SK-N-SH (cell line): Measurements from ENCODE around the gene PPIB. TPM values are rescaled to one million over a fixed set of nuclear protein-coding genes. Genes with fewer than 3 reads are reported as not detected.

Source experiments
- CTCF ChIA-PET: fragments of 300-600, 350-600 bp; formaldehyde crosslinking; extraction: SDS; loops from one replicate; lab custom pipeline; 2021; lab: Yijun Ruan, JAX
- POLR2A ChIA-PET: fragments of 350-600 bp; sonication (Branson Sonifier 250); formaldehyde crosslinking; extraction: SDS; loops from one replicate; lab custom pipeline; 2020; ENCODE audit warnings: antibody characterized with exemption, inconsistent platforms; lab: Yijun Ruan, JAX
- DNase-seq: peaks from one replicate; pipeline ENCODE4 v3.0.0; 2012
- H2AFZ ChIP-seq: fragments of 200-600 bp; sonication (generic); 2 replicates; pipeline ENCODE4 v1.8.1; 2016; ENCODE audit warnings: antibody characterized with exemption, mild to moderate bottlenecking, low read depth
- H3F3A ChIP-seq: fragments of 200-600 bp; sonication (generic); replicated peaks from 2 replicates; pipeline ENCODE3; 2016; ENCODE audit warnings: antibody characterized with exemption, mild to moderate bottlenecking; ENCODE audit not compliant: insufficient read depth
- H3K27ac ChIP-seq, 2 experiments: fragments of 200-500 bp in 1 of 2; fragments of 200-600 bp in 1 of 2; sonication (Bioruptor generic) in 1 of 2; sonication (generic), shearing (Covaris generic) in 1 of 2; 2 replicates each; pipeline versions ENCODE4 v1.5.1 to v1.6.1; 2014 to 2016; ENCODE audit warnings: low read depth in 2 of 2, inconsistent platforms in 1 of 2, low read length in 1 of 2, mild to moderate bottlenecking in 1 of 2, mixed read lengths in 1 of 2
- H3K27me3 ChIP-seq: fragments of 200-600 bp; sonication (generic), shearing (Covaris generic); 2 replicates; pipeline ENCODE4 v1.6.1; 2016; ENCODE audit warnings: mixed run types; ENCODE audit not compliant: insufficient read depth
- H3K36me3 ChIP-seq, 2 experiments: fragments of 200-500 bp in 1 of 2; fragments of 200-600 bp in 1 of 2; sonication (Bioruptor generic) in 1 of 2; sonication (generic) in 1 of 2; replicated peaks in 1 of 2; 2 replicates each; pipeline versions ENCODE3 to v1.5.1; 2014 to 2016; ENCODE audit warnings: low read length in 1 of 2, mild to moderate bottlenecking in 1 of 2; ENCODE audit not compliant: insufficient read depth in 2 of 2, control insufficient read depth in 1 of 2
- H3K4me1 ChIP-seq, 2 experiments: fragments of 200-500 bp in 1 of 2; fragments of 200-600 bp in 1 of 2; sonication (Bioruptor generic) in 1 of 2; sonication (generic), shearing (Covaris generic) in 1 of 2; 2 replicates each; pipeline versions ENCODE4 v1.5.1 to v1.6.1; 2014 to 2016; ENCODE audit warnings: low read depth in 1 of 2, low read length in 1 of 2, mixed run types in 1 of 2; ENCODE audit not compliant: insufficient read depth in 2 of 2, control insufficient read depth in 1 of 2
- H3K4me2 ChIP-seq: fragments of 200-600 bp; sonication (generic), shearing (Covaris generic); 2 replicates; pipeline ENCODE4 v1.6.1; 2017; ENCODE audit warnings: mixed run types
- H3K4me3 ChIP-seq, 2 experiments: fragments of 200-500 bp in 1 of 2; fragments of 200-600 bp in 1 of 2; sonication (Bioruptor generic) in 1 of 2; sonication (generic), shearing (Covaris generic) in 1 of 2; 2 replicates each; pipeline versions ENCODE4 v1.5.1 to v1.8.1; 2014 to 2016; ENCODE audit warnings: low read depth in 2 of 2, inconsistent platforms in 1 of 2, low read length in 1 of 2, mild to moderate bottlenecking in 1 of 2, mixed read lengths in 1 of 2, moderate library complexity in 1 of 2
- H3K79me2 ChIP-seq: fragments of 200-600 bp; sonication (generic); 2 replicates; pipeline ENCODE4 v1.8.1; 2017; ENCODE audit warnings: mild to moderate bottlenecking; ENCODE audit not compliant: insufficient read depth
- H3K9ac ChIP-seq: fragments of 200-600 bp; sonication (generic); 2 replicates; pipeline ENCODE4 v1.6.1; 2017; ENCODE audit warnings: mixed run types
- H3K9me2 ChIP-seq: fragments of 200-600 bp; sonication (generic); 2 replicates; pipeline ENCODE4 v1.6.1; 2017; ENCODE audit warnings: mixed run types
- H3K9me3 ChIP-seq: fragments of 200-600 bp; sonication (generic); 2 replicates; pipeline ENCODE4 v1.6.1; 2017; ENCODE audit warnings: mixed run types, mild to moderate bottlenecking, moderate library complexity
- H4K20me1 ChIP-seq: fragments of 200-600 bp; sonication (generic); 2 replicates; pipeline ENCODE4 v1.6.1; 2017; ENCODE audit warnings: mild to moderate bottlenecking, mixed run types; ENCODE audit not compliant: insufficient read depth
- EZH2phosphoT487 ChIP-seq: fragments of 200-600 bp; sonication (generic); IDR thresholded peaks from 2 replicates; pipeline ENCODE4 v1.6.1; 2017; ENCODE audit warnings: low read depth, mixed run types, mild to moderate bottlenecking, antibody characterized with exemption, moderate library complexity, borderline replicate concordance
- FOXM1 ChIP-seq: IDR thresholded peaks from 2 replicates; pipeline ENCODE4 v1.4.0; 2012; ENCODE audit warnings: low read depth, mild to moderate bottlenecking
- JUND ChIP-seq: IDR thresholded peaks from 2 replicates; pipeline ENCODE4 v1.4.0; 2012
- PBX3 ChIP-seq: IDR thresholded peaks from 2 replicates; pipeline ENCODE4; 2012
- POLR2AphosphoS5 ChIP-seq: IDR thresholded peaks from 2 replicates; pipeline ENCODE4 v1.6.1; 2012; ENCODE audit warnings: low read depth, low read length
- RXRA ChIP-seq: IDR thresholded peaks from 2 replicates; pipeline ENCODE4 v1.4.0; 2012; ENCODE audit warnings: low read depth, mild to moderate bottlenecking, borderline replicate concordance
- SMC3 ChIP-seq: IDR thresholded peaks from 2 replicates; pipeline ENCODE4 v1.6.1; 2012; ENCODE audit warnings: low read depth, low read length, improper control_type of control experiment
- TAF1 ChIP-seq: IDR thresholded peaks from 2 replicates; pipeline ENCODE4 v1.6.1; 2012; ENCODE audit warnings: low read depth, mild to moderate bottlenecking, low read length, moderate library complexity, borderline replicate concordance
- TEAD4 ChIP-seq: IDR thresholded peaks from 2 replicates; pipeline ENCODE4 v1.4.0; 2012; ENCODE audit warnings: mild to moderate bottlenecking, borderline replicate concordance; ENCODE audit not compliant: insufficient read depth
- ZBTB33 ChIP-seq: IDR thresholded peaks from 2 replicates; pipeline ENCODE4 v1.4.0; 2012; ENCODE audit warnings: low read depth, borderline replicate concordance
- WGBS: methylation state at CpG from one replicate; pipeline ENCODE4 v1.1.6; 2017; ENCODE audit warnings: low lambda C conversion rate; 5-methylcytosine and 5-hydroxymethylcytosine counted together
- polyA plus RNA-seq, 3 experiments: library from polyadenylated mRNA; depleted of rRNA; stranded (reverse); fragments of >200 nt; gene quantifications; 2 replicates each; pipeline ENCODE4 v1.2.3, GENCODE V29; 2012
- TF ChIP-seq, protein P1 (sequence below): fragments of 150-350 bp; IDR thresholded peaks from 2 replicates; pipeline ENCODE4 v1.6.1; 2016; ENCODE audit warnings: mild to moderate bottlenecking, low read depth, low read length

PPIB gene
- polyA plus RNA-seq, 1 of the 3 experiments (the other 2 are of a cell fraction) = 1,379 TPM

DNA sequence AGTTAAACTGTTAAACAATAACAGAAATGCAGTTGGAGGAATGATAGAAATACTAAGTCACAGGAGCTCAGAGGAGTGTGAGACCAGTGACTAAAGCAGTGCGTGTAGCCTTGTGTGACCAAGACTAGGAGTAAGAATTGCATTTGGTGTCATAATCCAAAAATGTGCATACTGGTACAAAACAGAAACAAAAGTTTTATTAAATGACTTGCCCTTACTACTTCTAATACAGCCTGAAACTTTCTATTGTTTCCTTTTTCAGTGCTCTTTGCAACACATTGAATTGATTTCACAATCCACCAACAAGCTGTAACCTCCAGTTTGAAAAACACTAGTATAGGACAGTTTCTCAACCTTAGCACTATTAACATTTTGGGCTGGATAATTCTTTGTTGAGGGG, 49.9 kb downstream of the PPIB start (continued):
- TF ChIP-seq, protein P1, sequence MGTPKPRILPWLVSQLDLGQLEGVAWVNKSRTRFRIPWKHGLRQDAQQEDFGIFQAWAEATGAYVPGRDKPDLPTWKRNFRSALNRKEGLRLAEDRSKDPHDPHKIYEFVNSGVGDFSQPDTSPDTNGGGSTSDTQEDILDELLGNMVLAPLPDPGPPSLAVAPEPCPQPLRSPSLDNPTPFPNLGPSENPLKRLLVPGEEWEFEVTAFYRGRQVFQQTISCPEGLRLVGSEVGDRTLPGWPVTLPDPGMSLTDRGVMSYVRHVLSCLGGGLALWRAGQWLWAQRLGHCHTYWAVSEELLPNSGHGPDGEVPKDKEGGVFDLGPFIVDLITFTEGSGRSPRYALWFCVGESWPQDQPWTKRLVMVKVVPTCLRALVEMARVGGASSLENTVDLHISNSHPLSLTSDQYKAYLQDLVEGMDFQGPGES = no peak
- TF ChIP-seq EZH2phosphoT487 (no peak), POLR2AphosphoS5 (no peak), TAF1 (no peak), JUND (no peak)
- TF ChIP-seq, all 33 proteins: peak for 0

GRCh38 chr15:64112073-64112772, 50.6 kb downstream of the PPIB start:
- WGBS = 92% methylated on average over 4 of the region's 4 CpGs
- TF ChIP-seq RXRA = no peak
- no peak for TF ChIP-seq PBX3
- no peak for TF ChIP-seq SMC3
- no peak for TF ChIP-seq FOXM1
- TF ChIP-seq, protein P1 = no peak
- no peak for TF ChIP-seq TEAD4
- TF ChIP-seq ZBTB33 = no peak
- TF ChIP-seq TAF1 = no peak
- no peaks in the 10 kb centered on the region for H3F3A ChIP-seq

More at GRCh38 chr15:64112073-64112772, 50.6 kb downstream of the PPIB start:
- Histone ChIP-seq H3K4me1 (no peaks in the 10 kb centered on the region; a peak in 2 of 4 replicates), H3K36me3 (peaks cover 36 to 48% of the 10 kb centered on the region in 2 experiments), H3K9ac (no peak overlapping the region), H3K4me2 (no peak overlapping the region), H3K79me2 (peaks cover 59% of the 10 kb centered on the region), H3K27ac (no peak overlapping the region), H3K9me2 (no peaks in the 10 kb centered on the region), H2AFZ (no peak overlapping the region), H3K4me3 (no peak overlapping the region), H3K27me3 (no peaks in the 10 kb centered on the region), H4K20me1 (peaks cover 34% of the 10 kb centered on the region), H3K9me3 (no peaks in the 10 kb centered on the region)
- POLR2A ChIA-PET = no interaction called here
- DNase-seq = no peak
- CTCF ChIA-PET = interaction anchor here (0.6 to 3.1 kb wide), 2 partner anchors 41 to 642 kb away, joined by 3 to 11 read pairs; no protein-coding TSS in a partner anchor
